Peyer's patch (tissue), 4 donors: ENCODE results near the gene AFMID. TPM values are rescaled to one million over a fixed set of nuclear protein-coding genes. Genes with fewer than 3 reads are reported as not detected.

Source experiments
- DNase-seq, 3 donors: peaks; one replicate each; pipeline ENCODE4 v3.0.0-alpha.2; 2017 to 2019
- H3K27ac ChIP-seq, 4 donors: fragments of 200-600 bp; sonication (generic); one replicate each; pipeline ENCODE4 v1.5.1; 2016 to 2019
- H3K27me3 ChIP-seq, 2 donors: fragments of 200-600 bp; sonication (generic); one replicate each; pipeline ENCODE4 v1.5.1; 2019
- H3K36me3 ChIP-seq, 3 donors: fragments of 200-600 bp; sonication (generic); one replicate each; pipeline ENCODE4 v1.5.1; 2016 to 2019
- H3K4me1 ChIP-seq, 4 donors: fragments of 200-600 bp; sonication (generic); one replicate each; pipeline ENCODE4 v1.5.1; 2016 to 2019
- H3K4me3 ChIP-seq, 4 donors: fragments of 200-600 bp; sonication (generic); 1 replicate in 3 of 4; 2 replicates in 1 of 4; pipeline ENCODE4 v1.5.1; 2016 to 2019; ENCODE audit warnings: mild to moderate bottlenecking in 1 of 4
- H3K9me3 ChIP-seq, 4 donors: fragments of 200-600 bp; sonication (generic); one replicate each; pipeline ENCODE4 v1.5.1; 2016 to 2019; ENCODE audit warnings: mild to moderate bottlenecking in 1 of 4
- POLR2A ChIP-seq, 2 donors: fragments of 450-650 bp; IDR thresholded peaks; one replicate each; pipeline ENCODE4 v1.5.1; 2017; ENCODE audit warnings: antibody characterized with exemption in 2 of 2, mild to moderate bottlenecking in 2 of 2, moderate library complexity in 2 of 2
- total RNA-seq, 4 donors: library from RNA; depleted of rRNA; stranded (reverse); fragments of >200 nt; gene quantifications; one replicate each; pipeline ENCODE4 v1.1.0, GENCODE V29; 2016
- TF ChIP-seq, protein P1 (sequence below), 6 experiments: fragments of 450-650 bp in 4 of 6; fragments of 200-600 bp in 2 of 6; sonication (generic) in 1 of 6; IDR thresholded peaks; one replicate each; pipeline ENCODE4 v1.5.1; 2017 to 2019; ENCODE audit warnings: antibody characterized with exemption in 6 of 6, mild to moderate bottlenecking in 3 of 6, moderate library complexity in 1 of 6

AFMID gene
- total RNA-seq, 4 donors from 2014 or later, result 28.2 to 98.2 (median 51.7) TPM

DNA sequence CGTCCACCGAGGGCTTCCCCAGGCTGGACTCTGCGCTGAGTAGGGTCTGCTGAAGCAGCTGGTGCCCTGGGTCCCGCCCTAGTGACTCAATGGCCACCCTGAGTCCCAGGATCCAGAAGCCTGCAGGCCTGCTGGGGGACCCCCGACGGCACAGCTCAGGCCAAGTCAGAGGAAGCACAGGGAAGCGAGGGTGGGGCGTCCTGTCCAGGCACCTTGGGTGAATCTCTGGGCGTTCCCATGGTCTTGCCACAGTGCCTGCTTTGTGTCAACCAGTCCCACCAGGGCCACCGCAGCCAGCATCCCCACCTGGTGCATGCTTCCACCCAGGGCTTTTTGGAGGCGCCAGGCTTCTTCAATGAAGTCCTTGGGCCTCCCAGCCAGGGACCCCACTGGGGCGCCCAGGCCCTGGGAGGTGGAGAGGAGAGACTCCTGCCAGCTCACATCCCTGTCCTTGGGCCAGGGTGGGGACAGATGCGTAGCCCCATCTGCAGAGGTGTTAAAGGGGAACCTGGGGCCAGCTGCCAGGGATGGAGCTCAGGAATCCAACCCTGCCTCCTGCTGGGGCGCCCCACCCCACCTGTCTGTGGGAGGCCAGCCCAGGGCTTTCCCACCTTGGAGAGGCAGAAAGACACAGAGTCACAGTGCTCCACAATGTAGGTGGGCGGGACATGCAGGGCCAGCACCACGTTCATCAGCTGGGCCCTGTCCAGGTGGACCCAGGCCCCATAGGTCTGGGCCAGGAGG lies 62.1 kb downstream of the AFMID start:
- Histone ChIP-seq H3K27ac (no peak overlapping the region), H3K4me1 (peaks cover 0 to 36% (median 28%) of the 10 kb centered on the region in 4 donors), H3K9me3 (no peaks in the 10 kb centered on the region), H3K4me3 (no peak overlapping the region), H3K27me3 (no peaks in the 10 kb centered on the region), H3K36me3 (no peaks in the 10 kb centered on the region)
- TF ChIP-seq, protein P1, sequence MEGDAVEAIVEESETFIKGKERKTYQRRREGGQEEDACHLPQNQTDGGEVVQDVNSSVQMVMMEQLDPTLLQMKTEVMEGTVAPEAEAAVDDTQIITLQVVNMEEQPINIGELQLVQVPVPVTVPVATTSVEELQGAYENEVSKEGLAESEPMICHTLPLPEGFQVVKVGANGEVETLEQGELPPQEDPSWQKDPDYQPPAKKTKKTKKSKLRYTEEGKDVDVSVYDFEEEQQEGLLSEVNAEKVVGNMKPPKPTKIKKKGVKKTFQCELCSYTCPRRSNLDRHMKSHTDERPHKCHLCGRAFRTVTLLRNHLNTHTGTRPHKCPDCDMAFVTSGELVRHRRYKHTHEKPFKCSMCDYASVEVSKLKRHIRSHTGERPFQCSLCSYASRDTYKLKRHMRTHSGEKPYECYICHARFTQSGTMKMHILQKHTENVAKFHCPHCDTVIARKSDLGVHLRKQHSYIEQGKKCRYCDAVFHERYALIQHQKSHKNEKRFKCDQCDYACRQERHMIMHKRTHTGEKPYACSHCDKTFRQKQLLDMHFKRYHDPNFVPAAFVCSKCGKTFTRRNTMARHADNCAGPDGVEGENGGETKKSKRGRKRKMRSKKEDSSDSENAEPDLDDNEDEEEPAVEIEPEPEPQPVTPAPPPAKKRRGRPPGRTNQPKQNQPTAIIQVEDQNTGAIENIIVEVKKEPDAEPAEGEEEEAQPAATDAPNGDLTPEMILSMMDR (IDR thresholded peaks at IDR 0.05), result no peak
- no peak for TF ChIP-seq POLR2A (IDR thresholded peaks at IDR 0.05)
- no peak for DNase-seq

DNA sequence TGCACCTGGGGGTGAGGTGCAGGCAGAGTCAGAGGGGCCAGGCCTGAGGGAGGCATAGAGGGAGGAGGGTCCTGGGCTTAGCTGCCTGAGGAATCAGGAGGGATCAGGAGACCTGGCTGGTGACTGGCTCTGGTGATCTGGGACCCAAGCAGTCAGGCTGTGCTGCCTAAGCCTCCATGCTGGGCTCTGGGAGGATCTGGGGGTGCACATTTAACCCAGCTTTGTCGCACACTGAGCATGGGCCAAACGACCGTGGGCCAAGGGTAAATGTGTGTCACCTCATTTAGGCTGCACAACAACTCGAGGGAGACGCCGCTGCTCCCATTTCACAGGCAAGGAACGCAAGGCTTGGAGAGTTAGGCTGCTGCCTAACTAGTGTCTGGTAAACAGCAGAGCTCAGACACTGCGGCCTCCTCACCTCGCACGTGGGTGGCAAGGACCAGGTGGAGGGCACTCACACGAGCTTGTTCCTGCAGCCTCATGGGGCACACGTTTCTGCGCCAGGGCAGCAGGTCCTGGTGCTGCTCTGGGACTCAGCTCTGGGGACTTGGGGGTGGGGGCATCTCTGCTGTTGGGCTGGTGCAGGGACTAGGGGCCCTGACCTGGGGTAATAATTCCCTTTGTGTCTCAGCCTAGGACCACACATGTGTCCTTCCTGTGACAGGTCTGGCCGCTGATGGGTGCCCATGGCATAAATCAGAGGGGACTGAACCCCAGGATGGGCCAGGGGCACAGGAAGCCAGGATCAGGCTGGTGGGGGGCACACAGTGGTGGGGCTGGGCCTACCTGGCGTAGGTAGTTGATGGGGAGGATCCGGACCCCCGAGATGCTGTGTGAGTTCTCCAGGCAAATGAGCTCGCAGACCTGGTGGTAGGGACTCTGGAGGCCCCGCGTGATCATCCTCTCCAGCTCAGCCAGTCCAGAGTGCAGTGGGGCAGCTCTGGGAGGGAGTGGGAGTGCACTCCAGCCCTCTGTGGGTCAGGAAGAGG lies 63.0 kb downstream of the AFMID start:
- H3K36me3 ChIP-seq, result no peaks in the 10 kb centered on the region
- DNase-seq, result no peak
- H3K4me3 ChIP-seq, result no peak overlapping the region
- no peak for TF ChIP-seq POLR2A (IDR thresholded peaks at IDR 0.05)
- TF ChIP-seq, protein P1 (IDR thresholded peaks at IDR 0.05), result no peak
- H3K27me3 ChIP-seq, result no peaks in the 10 kb centered on the region
- peak overlapping the region in 1 of 4 donors; percentile 95 for H3K27ac ChIP-seq
- no peaks in the 10 kb centered on the region for H3K9me3 ChIP-seq
- H3K4me1 ChIP-seq, result peaks cover 0 to 36% (median 28%) of the 10 kb centered on the region in 4 donors

DNA sequence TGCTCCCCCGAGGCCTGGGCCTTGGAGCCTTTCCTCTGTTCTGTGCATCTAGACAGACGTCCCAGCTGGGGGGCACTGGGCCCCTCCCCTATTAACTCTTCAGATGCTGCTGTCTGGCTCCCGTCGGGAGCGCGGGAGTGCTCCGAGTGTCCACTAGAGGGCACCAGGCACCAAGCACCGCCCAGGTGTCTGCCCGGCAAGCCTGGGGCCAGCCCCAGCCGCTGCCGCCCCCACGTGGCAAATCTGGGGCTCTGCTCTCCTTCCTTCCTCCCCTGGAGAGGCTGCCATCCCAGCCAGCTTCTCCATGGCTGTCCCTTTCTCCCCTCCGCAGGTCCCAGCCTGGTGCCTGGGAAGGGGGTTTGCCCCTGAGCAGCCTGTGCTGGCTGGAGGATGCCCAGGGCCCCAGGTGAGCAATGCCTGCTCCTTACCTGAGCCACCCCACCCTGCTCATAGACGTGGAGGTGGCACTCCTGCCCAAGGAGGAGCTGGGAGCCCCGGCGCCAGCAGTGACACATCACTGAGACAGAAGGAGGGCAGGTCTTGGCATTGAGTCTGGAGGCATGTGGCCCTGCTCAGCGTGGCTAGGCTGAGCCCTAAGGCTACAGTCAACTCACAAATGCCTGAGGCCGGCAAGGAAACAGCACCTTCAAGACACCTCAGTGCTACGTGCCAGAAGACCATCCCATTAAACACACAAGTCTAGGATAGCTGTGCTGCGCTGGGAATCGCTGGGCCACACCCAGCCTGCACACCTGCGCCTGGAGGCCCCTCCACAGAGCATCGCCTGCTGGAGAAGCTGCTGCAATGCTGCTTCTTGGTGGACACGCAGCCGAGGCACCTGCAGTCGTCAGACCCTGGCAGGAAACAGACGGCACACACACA lies 64.0 kb downstream of the AFMID start:
- Histone ChIP-seq H3K4me3 (peak overlapping the region in 1 of 4 donors; percentile 9), H3K36me3 (no peaks in the 10 kb centered on the region), H3K27me3 (no peaks in the 10 kb centered on the region), H3K9me3 (no peaks in the 10 kb centered on the region), H3K4me1 (peaks cover 0 to 36% (median 28%) of the 10 kb centered on the region in 4 donors), H3K27ac (peak overlapping the region in 3 of 4 donors; percentile 11 to 95 (median 32))
- TF ChIP-seq, protein P1 (IDR thresholded peaks at IDR 0.05), result peak; percentile 98 to 99 (median 99)
- peak in 1 of 2 donors; percentile 20 for TF ChIP-seq POLR2A (IDR thresholded peaks at IDR 0.05)
- peak; percentile 76 to 91 (median 90) for DNase-seq

DNA sequence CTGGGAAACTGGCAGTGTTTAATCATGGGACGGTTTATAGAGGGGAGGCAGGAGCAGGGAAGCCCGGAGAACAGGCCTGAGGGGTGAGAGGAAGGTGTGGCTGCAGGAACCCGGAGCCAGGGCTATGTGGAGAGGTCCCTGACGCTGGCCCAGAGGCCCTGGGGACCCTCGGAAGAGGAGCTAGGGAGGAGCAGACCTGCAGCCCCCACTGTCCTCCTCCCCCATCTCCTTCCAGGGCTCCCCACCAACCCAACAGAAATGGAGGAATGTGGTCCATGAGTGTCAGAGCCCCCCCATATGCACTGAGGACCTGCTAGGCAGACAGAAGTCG lies 64.6 kb downstream of the AFMID start:
- DNase-seq, result no peak
- no peak for TF ChIP-seq POLR2A (IDR thresholded peaks at IDR 0.05)
- TF ChIP-seq, protein P1 (IDR thresholded peaks at IDR 0.05), result no peak
- Histone ChIP-seq H3K9me3 (no peaks in the 10 kb centered on the region), H3K4me3 (peak overlapping the region in 1 of 4 donors; percentile 23), H3K27me3 (no peaks in the 10 kb centered on the region), H3K36me3 (no peaks in the 10 kb centered on the region), H3K27ac (peak overlapping the region in 2 of 4 donors; percentile 36 to 95), H3K4me1 (peaks cover 0 to 36% (median 28%) of the 10 kb centered on the region in 4 donors)
